GOT3 (cell line): Measurements from ENCODE around the gene KRT33A.

Source experiments
- DNase-seq: peaks from one replicate; lab custom pipeline; 2025; ENCODE audit warnings: mixed read lengths; lab: John Stamatoyannopoulos, UW

The KRT33A gene

DNA sequence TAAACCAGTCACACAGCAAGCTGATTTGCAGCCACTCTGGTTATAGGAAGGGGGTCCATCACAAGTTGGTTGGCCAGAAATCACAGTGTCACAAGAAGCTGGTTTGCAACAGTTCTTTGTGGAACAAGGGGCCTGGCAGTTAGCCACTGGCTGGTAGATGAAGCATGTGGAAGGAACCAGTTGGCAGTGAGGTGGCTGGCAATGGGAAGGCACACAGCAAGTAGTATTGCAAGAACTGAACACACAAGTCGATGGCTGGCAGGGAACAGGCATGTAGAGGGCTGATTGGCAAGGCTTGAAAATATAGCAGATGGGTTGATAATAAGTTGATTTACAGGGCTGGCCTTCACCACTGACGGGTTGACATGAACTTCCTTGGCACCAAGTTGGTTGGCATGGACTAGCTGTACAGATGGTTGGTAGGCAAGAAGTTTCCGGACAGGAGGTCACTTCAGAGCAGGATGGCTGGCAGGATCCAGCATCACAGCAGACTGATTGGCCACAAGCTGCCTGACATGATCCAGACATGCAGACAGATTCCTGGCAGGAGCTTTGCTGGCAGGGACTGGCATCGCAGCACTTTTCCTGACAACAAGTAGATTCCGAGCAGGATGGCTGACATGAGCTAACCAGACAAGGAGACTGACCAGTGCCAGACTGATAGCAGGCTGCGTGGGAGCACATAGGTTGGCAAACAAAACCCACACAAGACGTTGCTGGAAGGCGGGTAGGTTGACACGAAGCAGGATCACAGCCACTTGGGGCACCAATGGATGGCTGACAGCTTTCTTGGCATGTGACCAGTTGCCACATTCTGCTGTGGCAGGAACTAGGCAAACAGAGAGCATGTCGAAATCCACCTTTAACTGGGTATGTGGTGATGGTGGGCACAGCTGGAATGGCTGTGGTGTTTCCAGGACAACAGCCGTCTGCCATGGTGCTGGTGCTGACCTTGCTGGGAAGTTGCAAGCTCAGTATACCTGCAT lies 48.4 kb downstream of the KRT33A start, which contains the start of gene KRTAP29-1:
Gene KRTAP29-1 (minus strand): TSS at position 936 of the 986 bp plus-strand sequence. CDS start 0 bp downstream, at position 936.
- no peak for DNase-seq

DNA sequence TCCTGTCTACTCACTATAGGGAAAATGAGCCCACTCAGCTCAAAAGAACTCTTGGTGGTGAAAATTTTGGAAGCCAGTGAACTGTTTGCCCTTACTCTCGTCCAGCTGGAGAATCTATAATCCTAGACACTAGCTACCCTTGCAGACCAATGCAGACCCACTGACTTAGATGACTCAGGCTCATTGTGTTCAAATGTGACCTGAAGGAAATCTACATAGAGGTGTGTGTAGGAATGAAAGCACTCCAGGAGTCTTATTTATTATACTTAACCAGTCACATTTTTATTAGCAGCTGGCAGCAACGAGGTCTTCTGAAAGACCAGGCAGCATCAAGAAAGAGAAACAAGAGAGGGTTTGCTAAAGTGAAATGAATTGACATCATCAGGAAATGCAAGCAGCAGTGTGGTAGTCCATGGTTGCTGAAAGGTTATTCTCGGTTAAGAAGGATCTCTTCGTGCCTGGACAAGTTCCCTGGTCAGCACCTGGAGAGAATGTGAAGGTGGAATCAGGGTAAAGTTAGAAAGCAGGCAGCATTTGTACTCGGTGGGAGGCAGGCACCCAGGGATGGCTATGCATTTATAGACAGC lies 49.3 kb downstream of the KRT33A start:
- DNase-seq, result no peak

DNA sequence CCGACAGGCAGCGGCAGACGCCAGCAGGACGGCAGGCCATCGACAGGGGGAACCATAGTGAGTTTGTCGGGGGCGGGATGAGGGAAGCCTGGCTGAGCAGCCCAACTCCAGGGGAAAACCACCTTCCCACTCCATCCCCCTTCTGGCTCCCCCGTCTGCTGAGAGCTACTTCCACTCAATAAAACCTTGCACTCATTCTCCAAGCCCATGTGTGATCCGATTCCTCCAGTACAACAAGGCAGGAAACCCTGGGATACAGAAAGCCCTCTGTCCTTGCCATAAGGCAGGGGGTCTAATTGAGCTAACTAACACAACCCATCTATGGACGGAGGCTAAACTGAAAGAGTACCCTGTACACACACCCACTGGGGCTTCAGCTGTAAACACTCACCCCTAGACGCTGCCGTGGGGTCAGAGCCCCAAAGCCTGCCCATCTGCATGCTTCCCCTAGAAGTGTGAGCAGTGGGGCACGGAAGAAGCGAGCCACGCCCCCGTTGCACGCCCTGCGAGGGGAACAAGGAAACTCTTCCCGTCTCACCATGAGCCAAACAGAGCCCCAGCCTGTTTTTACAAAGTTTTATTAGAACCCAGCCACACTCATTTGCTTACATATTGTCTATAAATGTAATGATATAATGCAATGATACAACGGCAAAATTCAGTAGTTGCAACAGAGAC lies 52.0 kb downstream of the KRT33A start:
- DNase-seq, result no peak

DNA sequence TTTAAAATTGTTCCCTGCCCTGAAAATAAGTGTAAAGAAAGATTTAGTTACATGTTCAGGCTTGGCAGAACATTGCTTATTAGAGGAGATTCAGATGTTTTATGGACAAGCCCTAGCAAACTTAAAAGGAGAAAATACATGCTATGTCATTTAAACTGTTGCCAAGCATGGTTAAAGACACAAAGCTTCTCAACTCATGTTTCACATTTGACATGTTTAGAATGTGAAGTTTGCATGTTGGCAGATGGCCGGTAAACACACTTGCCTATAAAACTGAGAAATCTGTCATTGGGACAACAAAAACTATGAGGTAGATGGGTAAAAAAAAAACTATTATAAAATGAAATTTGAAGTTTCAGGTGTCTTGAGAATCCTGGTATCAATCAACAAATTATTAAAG lies 53.8 kb downstream of the KRT33A start:
- no peak for DNase-seq
